ENCODE measurements around the gene SLC35B3. TPM values are rescaled to one million over a fixed set of nuclear protein-coding genes. Genes with fewer than 3 reads are reported as not detected.
"Not testable (repeated sequence)": the region's sequence is repeated elsewhere in the genome, so short reads cannot be mapped to it uniquely, and the experiment has no call there.

The SLC35B3 gene
- total and polyA plus RNA-seq, 10 donors = 11.6 to 20.6 (median 16.7) TPM

DNA sequence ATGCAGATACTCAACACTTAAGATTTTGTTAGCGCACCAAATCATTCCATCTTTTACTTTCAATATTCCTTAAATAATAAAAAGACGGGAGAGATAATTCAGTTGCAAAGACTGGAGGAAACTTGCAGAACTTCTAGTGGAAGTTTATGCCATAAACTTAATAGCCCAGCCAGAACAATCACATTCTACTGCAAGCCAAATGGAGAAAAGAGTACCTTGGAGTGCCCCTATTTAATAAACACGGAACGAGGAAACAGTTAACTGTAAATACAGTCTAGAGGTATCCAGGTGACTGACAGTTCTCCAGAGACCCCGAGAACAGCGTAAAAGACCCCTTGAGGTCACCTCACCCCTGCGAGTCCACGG is 635 bp downstream of the SLC35B3 start:
- Histone ChIP-seq H3K4me3 (peak overlapping the region; percentile 62 to 93 (median 84)), H3K9me3 (no peaks in the 10 kb centered on the region), H3K36me3 (peaks cover 0 to 4% (median 0%) of the 10 kb centered on the region in 6 donors), H3K27me3 (replicated peaks in 1 of 7) (no peaks in the 10 kb centered on the region), H3K4me1 (peaks cover 10 to 50% (median 39%) of the 10 kb centered on the region in 6 donors), H3K27ac (peak overlapping the region; percentile 89 to 96 (median 93))
- intact Hi-C loops (cut with DNase I; ENCODE audit: low total_unique reads) = no loop called here
- WGBS, 5 donors = 4 to 7% (median 6%) methylated on average over 8 of the region's 8 CpGs
- TF ChIP-seq CTCF (IDR thresholded peaks at IDR 0.05 in 8 of 11, conservative IDR thresholded peaks at IDR 0.05 in 3 of 11) (no peak), POLR2A (IDR thresholded peaks at IDR 0.05) (no peak), POLR2AphosphoS5 (IDR thresholded peaks at IDR 0.05) (no peak)
- no peak for DNase-seq

- no peaks in the 10 kb centered on the region for H3K9me3 ChIP-seq
- H3K36me3 ChIP-seq = peaks cover 0 to 25% (median 3%) of the 10 kb centered on the region in 6 donors
- WGBS, 5 donors = 92 to 98% (median 97%) methylated on average over 2 of the region's 2 CpGs
- no peak for TF ChIP-seq POLR2AphosphoS5 (IDR thresholded peaks at IDR 0.05)
- TF ChIP-seq CTCF (IDR thresholded peaks at IDR 0.05 in 8 of 11, conservative IDR thresholded peaks at IDR 0.05 in 3 of 11) = no peak
- no peak for TF ChIP-seq POLR2A (IDR thresholded peaks at IDR 0.05)
- H3K4me3 ChIP-seq = no peak overlapping the region
- H3K27ac ChIP-seq = no peak overlapping the region
- no peaks in the 10 kb centered on the region for H3K27me3 ChIP-seq (replicated peaks in 1 of 7)
- no peak for DNase-seq
- intact Hi-C loops (cut with DNase I; ENCODE audit: low total_unique reads) = no loop called here
- peaks cover 10 to 50% (median 39%) of the 10 kb centered on the region in 6 donors for H3K4me1 ChIP-seq
Measured at GRCh38 chr6:8432614-8433013, 2.7 kb downstream of the SLC35B3 start.

- H3K4me3 ChIP-seq = no peak overlapping the region
- peaks cover 3 to 53% (median 29%) of the 10 kb centered on the region in 6 donors for H3K36me3 ChIP-seq
- TF ChIP-seq CTCF (IDR thresholded peaks at IDR 0.05 in 8 of 11, conservative IDR thresholded peaks at IDR 0.05 in 3 of 11) = no peak
- no peak for TF ChIP-seq POLR2AphosphoS5 (IDR thresholded peaks at IDR 0.05)
- no peak for TF ChIP-seq POLR2A (IDR thresholded peaks at IDR 0.05)
- WGBS, 5 donors = 75 to 92% (median 83%) methylated on average over 2 of the region's 2 CpGs
- no peak overlapping the region for H3K27ac ChIP-seq
- no peak for DNase-seq
- H3K4me1 ChIP-seq = peaks cover 4 to 36% (median 27%) of the 10 kb centered on the region in 6 donors
- H3K27me3 ChIP-seq (replicated peaks in 1 of 7) = no peaks in the 10 kb centered on the region
- H3K9me3 ChIP-seq = no peaks in the 10 kb centered on the region
- intact Hi-C loops (cut with DNase I; ENCODE audit: low total_unique reads) = no loop called here
Measured at GRCh38 chr6:8429821-8430220, 5.5 kb downstream of the SLC35B3 start.

- H3K27ac ChIP-seq; DNase-seq; H3K4me1 ChIP-seq; intact Hi-C loops (cut with DNase I; ENCODE audit: low total_unique reads); H3K9me3 ChIP-seq; H3K4me3 ChIP-seq; H3K27me3 ChIP-seq (replicated peaks in 1 of 7): not testable (repeated sequence)
- 96 to 100% (median 99%) methylated on average over 2 of the region's 2 CpGs for WGBS, 5 donors
- H3K36me3 ChIP-seq = peaks cover 3 to 81% (median 38%) of the 10 kb centered on the region in 6 donors
Measured at GRCh38 chr6:8426544-8426943, 8.8 kb downstream of the SLC35B3 start.
